HK-2 (cell line): ENCODE data around the gene WDR59.
"Not testable (repeated sequence)": the region's sequence is repeated elsewhere in the genome, so short reads cannot be mapped to it uniquely, and the experiment has no call there.

ENCODE experiments used
- DNase-seq: peaks from one replicate; pipeline ENCODE4 v3.0.0-alpha.2; 2018; ENCODE audit not compliant: unreplicated experiment

The WDR59 gene

DNA sequence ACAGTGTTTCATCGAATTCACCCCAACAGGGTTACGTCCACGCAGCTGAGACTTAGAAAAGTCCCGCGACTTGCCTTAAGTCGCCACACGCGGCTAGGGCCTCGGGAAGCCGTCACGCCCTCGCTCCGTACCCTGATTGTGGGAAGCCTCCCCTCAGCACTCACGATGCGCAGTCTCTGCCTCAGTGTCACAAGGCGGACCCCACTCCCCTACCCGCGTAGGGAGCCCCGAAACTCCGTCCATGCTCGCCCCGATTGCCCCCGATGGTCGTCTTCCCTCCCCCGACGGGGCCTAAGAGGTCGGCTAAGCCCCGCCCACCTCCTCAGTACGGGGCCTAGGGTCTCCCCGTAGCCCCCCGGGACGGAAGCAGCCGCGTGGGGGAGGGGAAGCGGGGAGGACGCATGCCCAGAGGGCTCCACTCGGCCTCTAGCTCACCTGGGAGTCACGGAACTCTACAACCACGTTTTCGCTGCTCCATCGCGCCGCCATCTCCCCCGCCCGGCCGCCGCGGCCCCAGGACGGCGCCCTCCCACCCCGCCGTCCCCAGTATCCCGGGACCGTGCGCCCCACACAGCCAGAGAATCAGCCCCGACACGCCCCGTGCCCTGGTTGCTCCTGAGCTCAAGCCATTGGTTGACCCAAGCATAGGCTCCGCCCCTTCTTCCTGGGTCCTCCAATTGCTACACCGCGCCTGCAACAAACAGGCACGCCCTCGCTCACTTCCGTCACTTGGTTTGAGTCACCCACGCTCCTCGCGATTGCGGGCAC is at the start of gene WDR59:
WDR59 (minus strand) TSS at position 595 of the 768 bp plus-strand sequence; CDS start at position 489, 106 bp downstream.
- DNase-seq = peak; percentile 98

DNA sequence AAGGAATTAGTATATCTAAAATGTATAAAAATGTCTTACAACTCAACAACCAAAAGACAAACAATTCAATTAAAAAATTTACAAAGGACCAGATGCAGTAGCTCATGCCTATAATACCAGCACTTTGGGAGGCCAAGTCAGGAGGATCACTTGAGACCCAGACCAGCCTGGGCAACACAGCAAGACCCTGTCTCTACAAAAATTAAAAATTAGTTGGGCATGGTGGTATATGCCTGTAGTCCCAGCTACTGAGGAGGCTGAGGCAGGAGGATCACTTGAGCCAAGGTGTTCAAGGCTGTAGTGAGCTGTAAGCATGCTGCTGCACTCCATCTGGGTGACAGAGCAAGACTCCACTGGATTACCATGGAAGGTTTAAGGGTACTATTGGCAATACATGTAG is 47.7 kb upstream of the WDR59 start:
- no peak for DNase-seq

GRCh38 chr16:75029854-75030253 is 44.9 kb upstream of the WDR59 start:
- no peak for DNase-seq

GRCh38 chr16:75028544-75029135 is 43.7 kb upstream of the WDR59 start:
- DNase-seq = no peak

DNA sequence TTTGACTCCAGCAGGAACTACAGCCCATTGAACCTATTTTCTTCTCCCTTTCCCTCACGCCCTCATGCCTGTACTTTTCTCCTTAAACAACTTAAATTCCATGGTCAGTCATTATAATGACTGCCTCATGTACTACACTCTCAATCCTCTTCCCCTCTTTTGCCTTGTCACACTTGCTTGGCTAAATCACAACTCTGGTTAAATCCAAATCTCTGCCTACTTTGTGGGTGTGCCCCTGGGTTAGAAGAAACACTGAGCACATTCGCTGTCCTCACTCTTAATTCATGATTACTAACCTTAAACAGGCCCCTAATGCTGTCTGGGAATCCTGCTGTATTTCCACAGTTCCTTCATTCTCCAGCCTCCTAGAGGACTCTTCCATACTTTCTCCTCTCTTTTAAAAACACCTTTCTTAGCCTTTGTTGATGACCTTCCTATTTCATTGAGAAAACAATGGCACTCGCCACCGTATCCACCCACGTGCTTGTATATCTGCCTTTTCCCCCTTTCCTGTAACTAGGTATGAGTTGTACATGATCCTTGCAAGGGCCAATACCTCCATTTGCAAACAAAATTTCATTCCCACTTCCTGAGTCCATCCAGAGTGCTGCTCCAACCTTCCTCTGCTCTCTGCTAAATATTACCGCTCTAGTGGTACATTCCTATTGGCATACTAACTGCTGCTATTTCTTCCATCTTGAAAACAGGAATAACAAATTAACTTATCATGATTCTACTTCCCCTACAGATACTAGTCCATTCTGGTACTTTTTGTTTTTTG is 42.8 kb upstream of the WDR59 start:
- no peak for DNase-seq

DNA sequence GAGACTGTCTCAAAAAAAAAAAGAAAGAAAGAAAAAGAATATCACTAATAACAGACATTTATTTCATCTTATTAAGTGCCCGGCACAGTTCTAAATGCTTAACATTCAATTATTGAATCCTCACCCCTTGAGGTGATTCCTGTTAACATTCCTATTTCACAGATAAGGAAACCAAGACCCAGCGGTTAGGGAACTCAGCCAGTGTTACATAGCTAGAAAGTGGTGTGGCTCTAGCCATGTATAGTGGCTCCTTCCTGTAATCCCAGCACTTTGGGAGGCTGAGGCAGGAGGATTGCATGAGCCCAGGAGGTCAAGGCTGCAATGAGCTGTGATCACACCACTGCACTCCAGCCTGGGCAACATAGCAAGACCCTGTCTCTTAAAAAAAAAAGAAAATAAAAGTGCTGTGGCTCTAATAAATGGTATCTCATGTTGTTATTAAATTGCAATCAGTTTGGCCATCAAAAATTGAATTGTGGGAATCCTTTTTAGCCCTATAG is 42.0 kb upstream of the WDR59 start:
- DNase-seq = no peak

- not testable (repeated sequence) for DNase-seq
Observed at GRCh38 chr16:75026239-75026891, 41.4 kb upstream of the WDR59 start.

DNA sequence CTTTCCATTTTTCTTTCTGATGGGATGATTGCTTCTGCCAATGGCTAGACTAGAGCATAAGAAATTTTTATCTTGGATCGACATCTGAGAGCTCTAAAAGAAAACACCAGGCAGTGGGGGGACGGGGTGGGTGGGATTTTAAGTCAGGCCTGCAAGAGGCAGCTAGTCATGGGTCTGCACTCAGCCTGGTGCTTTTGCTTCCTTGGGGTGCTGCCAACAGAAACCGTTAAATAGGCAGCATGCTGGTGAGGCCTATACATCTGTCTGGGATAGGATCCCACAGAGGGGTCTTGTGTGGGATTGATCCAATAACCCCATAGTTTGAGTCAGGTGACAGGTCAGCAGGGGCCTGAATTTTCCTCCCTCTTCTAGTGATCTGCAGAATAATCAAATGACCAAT is 40.8 kb upstream of the WDR59 start:
- DNase-seq = no peak

DNA sequence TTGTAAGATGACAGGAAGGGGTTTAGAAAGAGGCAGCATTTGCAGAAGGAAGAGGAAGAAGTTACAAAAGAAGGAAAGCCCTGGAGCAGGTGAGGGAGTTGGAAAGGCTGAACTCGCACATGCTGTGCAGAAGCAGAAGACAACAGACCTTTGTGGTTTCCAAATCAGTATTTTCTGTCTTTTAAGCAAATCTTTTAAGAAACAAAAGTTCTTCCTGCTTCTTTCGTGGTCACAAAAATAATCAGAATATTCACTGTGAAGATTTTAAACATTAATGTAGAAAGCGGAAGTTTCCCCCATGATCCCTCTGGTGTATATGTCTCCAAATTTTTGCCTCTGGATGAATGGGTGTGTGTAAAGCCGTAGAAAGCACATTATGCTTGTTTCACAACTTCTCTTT is 39.7 kb upstream of the WDR59 start:
- no peak for DNase-seq

DNA sequence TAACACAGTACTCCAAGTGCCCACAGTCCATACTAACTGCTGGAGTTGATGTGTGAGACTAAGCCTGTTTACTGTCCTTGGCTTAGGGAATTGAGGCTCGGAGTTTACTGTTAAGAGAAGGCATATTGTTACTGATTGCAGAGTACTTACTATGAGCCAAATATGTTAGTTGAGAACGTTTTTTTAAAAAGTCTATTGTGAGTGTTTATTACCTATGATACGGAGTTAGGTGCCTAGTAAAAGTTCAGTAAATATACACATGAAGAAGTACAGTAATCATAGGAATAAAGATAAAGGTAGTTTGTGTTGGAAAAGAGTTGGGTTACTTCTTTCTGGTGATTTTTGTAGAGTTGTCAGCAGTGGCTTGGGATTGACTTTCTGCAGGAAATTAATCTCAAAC is 39.3 kb upstream of the WDR59 start:
- DNase-seq = no peak

- DNase-seq = no peak
Observed at GRCh38 chr16:75023009-75023408, 38.1 kb upstream of the WDR59 start.

- no peak for DNase-seq
Observed at GRCh38 chr16:75022567-75022966, 37.6 kb upstream of the WDR59 start.

DNA sequence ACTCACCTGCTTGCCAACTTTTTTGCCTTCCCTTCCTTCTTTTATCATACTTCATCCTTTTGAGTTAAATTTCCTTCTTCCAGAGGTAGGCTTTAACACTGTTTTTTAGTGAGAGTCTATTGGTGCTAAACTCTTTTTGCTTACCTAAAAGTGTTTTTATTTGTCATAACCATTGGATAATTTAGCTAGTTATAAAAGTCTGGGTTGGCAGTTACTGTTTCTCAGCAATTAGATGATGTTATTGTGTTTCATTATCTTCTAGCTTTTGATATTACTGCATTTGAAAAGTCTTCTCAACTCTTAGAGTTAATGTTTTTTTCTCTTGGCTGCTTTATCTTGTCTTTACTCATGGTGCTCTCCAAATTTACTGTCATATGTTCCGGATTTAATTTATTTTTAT is 36.5 kb upstream of the WDR59 start:
- no peak for DNase-seq

- no peak for DNase-seq
Observed at GRCh38 chr16:75019586-75019985, 34.7 kb upstream of the WDR59 start.

- no peak for DNase-seq
Observed at GRCh38 chr16:75019007-75019406, 34.1 kb upstream of the WDR59 start.

DNA sequence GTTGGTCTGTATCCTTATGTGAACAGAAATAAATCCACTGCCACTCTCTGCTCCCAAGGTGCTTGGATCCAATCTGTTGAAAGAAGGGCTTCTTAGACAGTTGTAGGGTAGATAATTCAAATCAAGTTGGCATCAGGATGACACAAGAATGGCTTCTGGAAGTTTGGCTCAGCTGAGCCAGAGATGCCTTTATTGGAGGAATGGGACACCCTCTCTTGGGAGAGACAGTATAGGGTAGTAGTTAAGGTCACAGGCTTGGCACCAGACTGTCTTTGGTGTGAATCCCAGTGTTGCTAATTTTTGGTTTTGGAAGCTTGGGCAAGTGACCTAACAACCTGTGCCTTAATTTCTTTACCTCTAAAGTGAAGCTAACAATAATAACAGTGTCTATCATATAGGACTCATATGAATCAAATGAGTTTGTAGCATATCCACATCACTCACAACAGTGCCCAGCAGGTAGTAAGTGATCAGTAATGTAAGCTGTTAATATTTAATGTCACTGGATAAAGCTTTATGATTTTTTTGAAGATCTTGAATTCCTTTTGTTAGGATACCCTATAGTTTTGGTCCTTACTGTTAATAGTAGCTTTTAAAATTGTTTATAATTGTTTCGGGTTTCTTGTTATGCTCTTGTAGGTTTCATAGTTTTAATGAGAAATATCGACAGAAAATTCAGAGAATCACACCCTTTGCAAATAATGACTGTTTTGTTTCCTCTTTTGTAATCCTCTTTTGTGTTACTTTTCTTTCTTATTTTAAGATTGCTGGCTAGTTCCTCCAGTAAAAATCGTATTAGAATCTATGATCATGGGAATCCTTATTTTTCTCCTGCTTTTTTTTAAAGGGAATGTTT is 33.0 kb upstream of the WDR59 start:
- no peak for DNase-seq

DNA sequence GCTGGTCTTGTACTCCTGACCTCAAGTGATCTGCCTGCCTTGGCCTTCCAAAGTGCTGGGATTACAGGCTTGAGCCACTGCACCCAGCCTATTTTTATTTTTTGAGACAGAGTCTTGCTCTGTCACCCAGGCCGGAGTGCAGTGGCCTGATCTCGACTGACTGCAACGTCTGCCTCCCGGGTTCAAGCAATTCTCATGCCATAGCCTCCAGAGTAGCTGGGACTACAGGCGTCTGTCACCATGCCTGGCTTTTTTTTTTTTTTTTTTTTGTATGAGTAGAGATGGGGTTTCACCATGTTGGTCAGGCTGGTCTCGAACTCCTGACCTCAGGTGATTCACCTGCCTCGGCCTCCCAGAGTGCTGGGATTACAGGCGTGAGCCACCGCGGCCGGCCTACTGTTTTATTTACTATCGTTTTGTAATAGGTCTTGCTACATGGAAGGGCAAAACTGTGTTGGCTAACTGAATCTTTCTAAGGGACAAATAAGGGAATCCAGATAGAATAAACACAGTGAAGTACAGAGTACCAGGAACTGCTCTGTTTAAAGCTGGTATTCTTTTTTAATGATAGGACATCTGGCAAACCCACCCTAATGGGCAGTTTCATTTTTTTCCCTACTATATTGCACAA is 31.6 kb upstream of the WDR59 start:
- not testable (repeated sequence) for DNase-seq

GRCh38 chr16:75014318-75014717 is 29.4 kb upstream of the WDR59 start:
- DNase-seq = no peak

DNA sequence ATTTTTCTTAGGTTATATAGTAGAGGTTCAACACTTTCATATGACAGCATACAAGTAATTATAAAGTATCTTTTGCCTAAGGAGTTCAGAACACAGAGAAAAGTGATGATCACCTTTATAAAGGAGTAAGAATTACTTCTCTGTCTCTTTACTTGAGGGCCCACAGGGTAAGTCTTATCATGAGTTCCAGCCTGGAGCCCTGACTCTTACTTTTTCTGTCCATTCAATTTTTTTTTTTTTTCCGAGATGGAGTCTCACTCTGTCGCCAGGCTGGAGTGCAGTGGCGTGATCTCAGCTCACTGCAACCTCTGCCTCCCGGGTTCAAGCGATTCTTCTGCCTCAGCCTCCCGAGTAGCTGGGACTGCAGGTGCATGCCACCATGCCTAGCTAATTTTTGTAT is 28.2 kb upstream of the WDR59 start:
- not testable (repeated sequence) for DNase-seq

DNA sequence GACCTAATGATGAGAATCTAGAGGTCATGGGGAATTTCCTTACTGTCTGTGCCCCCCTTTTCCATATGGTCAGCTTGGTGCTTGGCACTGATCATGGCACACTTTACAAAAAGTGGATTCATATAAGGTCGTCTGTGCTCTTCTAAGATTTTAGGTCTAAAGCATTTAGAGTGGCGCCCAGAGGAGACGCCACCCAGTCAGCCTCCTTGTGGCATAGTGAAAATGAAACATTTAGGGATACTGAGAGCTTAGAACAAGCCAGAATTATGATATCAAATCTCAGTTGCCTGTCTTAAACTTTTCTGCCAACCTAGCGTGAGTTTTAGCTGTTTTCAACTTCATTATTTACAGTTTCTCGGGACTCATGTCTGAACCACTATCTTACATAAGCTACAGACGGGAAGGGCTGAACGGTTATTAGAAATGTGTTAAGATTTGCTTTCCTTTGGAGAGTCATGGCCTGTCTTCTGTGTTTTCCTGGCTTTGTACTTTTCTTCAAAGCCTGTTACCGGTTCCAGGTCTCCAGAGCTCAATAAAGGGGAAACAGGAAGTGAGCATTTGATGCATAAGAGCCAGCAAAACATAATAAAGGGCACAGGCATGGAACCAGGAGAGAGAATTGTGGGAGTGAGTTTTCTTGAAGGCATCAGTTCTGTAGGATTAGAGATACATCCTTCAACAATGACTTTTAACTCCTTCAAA is 27.6 kb upstream of the WDR59 start:
- no peak for DNase-seq
